Body of pancreas (tissue), 4 donors: ENCODE measurements around the gene MED26.

ENCODE experiments used
- CTCF ChIP-seq, 7 experiments: fragments of 450-650 bp in 4 of 7; fragments of 200-600 bp in 3 of 7; sonication (generic) in 3 of 7; IDR thresholded peaks; one replicate each; pipeline ENCODE4 v1.5.1; 2016 to 2019; ENCODE audit warnings: antibody characterized with exemption in 7 of 7
- POLR2A ChIP-seq, 3 donors: fragments of 450-650 bp; IDR thresholded peaks; one replicate each; pipeline ENCODE4 v1.6.1; 2016; ENCODE audit warnings: antibody characterized with exemption in 3 of 3, mild to moderate bottlenecking in 2 of 3

GRCh38 chr19:16566161-16566560 is 61.8 kb downstream of the MED26 start:
- TF ChIP-seq POLR2A (IDR thresholded peaks at IDR 0.05) = peak in 1 of 3 donors; percentile 12
- no peak for TF ChIP-seq CTCF (IDR thresholded peaks at IDR 0.05)
